Endothelial cell of umbilical vein (primary cell): ENCODE data around the gene NCR2.

Source experiments
- CTCF ChIP-seq, 2 donors: IDR thresholded peaks; 1 replicate in 1 of 2; 2 replicates in 1 of 2; pipeline ENCODE4 v1.5.1; 2011; ENCODE audit warnings: low read length in 2 of 2, mild to moderate bottlenecking in 2 of 2, moderate library complexity in 2 of 2, control low read depth in 1 of 2, inconsistent platforms in 1 of 2, low read depth in 1 of 2; ENCODE audit not compliant: insufficient read depth in 1 of 2; ENCODE audit errors: extremely low read depth in 1 of 2
- EZH2 ChIP-seq: IDR thresholded peaks from 2 replicates; pipeline ENCODE4 v1.6.1; 2012; ENCODE audit warnings: borderline replicate concordance, low read depth, mild to moderate bottlenecking, moderate library complexity, low read length, inconsistent platforms; ENCODE audit not compliant: severe bottlenecking
- FOS ChIP-seq: IDR thresholded peaks from 2 replicates; pipeline ENCODE4 v1.6.1; 2011; ENCODE audit warnings: mild to moderate bottlenecking, low read length, moderate library complexity, borderline replicate concordance; ENCODE audit not compliant: insufficient read depth
- POLR2A ChIP-seq: IDR thresholded peaks from 2 replicates; pipeline ENCODE4 v1.6.1; 2012; ENCODE audit warnings: low read depth, mild to moderate bottlenecking, control low read depth, low read length
- POLR2AphosphoS5 ChIP-seq: IDR thresholded peaks from 2 replicates; pipeline ENCODE4 v1.6.1; 2012; ENCODE audit warnings: low read depth, mild to moderate bottlenecking, control low read depth, low read length, moderate library complexity; ENCODE audit not compliant: insufficient read depth

DNA sequence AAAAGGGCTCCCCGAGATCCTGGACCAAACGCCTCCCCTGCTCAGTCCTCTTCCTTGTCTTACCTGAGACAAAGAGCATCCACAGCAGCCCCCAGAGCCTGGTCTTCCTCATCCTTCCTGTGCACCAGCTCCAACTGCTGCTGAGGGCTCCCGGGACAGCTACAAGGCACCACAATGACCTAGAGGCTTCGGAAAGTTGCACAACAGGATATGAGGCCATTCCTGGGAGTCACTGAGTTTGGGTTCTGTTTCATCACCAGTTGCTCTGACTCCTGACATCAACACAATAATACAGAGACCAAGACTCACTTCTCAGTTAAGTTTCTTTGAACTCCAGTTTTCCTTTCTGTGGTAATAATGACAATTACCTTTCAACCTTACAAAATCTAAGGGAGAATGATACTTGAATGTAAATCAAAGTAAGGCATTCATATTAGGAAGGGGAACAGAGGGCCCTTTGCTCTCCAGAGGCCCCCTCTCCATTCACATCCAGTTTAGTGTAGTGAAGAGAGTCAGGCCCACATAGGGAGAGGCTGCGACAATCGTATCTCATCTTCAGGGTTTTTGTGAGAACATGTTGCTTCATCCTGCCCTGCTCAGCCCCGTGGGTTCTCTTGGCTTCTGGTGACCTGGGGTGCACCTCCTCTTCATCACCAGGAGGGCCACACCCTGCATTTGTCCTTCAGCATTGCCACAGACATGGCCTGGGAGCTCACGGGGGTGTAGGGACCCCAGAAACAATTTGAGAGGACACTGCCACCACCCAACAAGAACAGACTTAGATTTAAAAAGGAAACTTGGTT, 48.7 kb upstream of the NCR2 start, which contains the start of gene TREM1:
- no peak for TF ChIP-seq EZH2
- TF ChIP-seq FOS, result no peak
- TF ChIP-seq POLR2AphosphoS5, result no peak
- no peak for TF ChIP-seq CTCF (IDR thresholded peaks at IDR 0.05; ENCODE audit: extremely low read depth in 1 of 2, insufficient read depth in 1 of 2, low read depth in 1 of 2, low read length in 2 of 2)
- no peak for TF ChIP-seq POLR2A
